Osteoblast (primary cell): ENCODE data around the gene CLK3. TPM values are rescaled to one million over a fixed set of nuclear protein-coding genes. Genes with fewer than 3 reads are reported as not detected.

Experiments
- DNase-seq: peaks from one replicate; pipeline ENCODE4 v3.0.0; 2011; ENCODE audit warnings: low spot score, mixed read lengths; ENCODE audit not compliant: insufficient read length; ENCODE audit errors: missing footprints
- H2AFZ ChIP-seq: 2 replicates; pipeline ENCODE4 v1.6.0; 2011; ENCODE audit warnings: mild to moderate bottlenecking, low read length
- H3K27ac ChIP-seq: 2 replicates; pipeline ENCODE4 v1.5.1; 2011; ENCODE audit warnings: mild to moderate bottlenecking, low read depth, low read length, moderate library complexity
- H3K27me3 ChIP-seq: 2 replicates; pipeline ENCODE4 v1.6.0; 2012; ENCODE audit warnings: mild to moderate bottlenecking, control low read depth, inconsistent platforms, low read length, moderate library complexity; ENCODE audit not compliant: insufficient read depth
- H3K36me3 ChIP-seq: 2 replicates; pipeline ENCODE4 v1.5.1; 2011; ENCODE audit warnings: mild to moderate bottlenecking, low read length, control low read depth, moderate library complexity; ENCODE audit not compliant: insufficient read depth
- H3K4me1 ChIP-seq: 2 replicates; pipeline ENCODE4 v1.5.1; 2011; ENCODE audit warnings: mild to moderate bottlenecking, low read length, control low read depth, moderate library complexity; ENCODE audit not compliant: insufficient read depth
- H3K4me2 ChIP-seq: 2 replicates; pipeline ENCODE4 v1.6.0; 2011; ENCODE audit warnings: mild to moderate bottlenecking, low read length; ENCODE audit not compliant: insufficient read depth
- H3K4me3 ChIP-seq: fragments of 200-600 bp; sonication (generic); 3 replicates; pipeline ENCODE4 v1.5.1; 2012; ENCODE audit warnings: mild to moderate bottlenecking, low read length, inconsistent platforms; ENCODE audit not compliant: insufficient read depth
- H3K79me2 ChIP-seq: 2 replicates; pipeline ENCODE4 v1.6.0; 2012; ENCODE audit warnings: mild to moderate bottlenecking, low read length, control low read depth, inconsistent platforms; ENCODE audit not compliant: insufficient read depth
- H3K9me3 ChIP-seq: 2 replicates; pipeline ENCODE4 v1.5.1; 2011; ENCODE audit warnings: low read depth, low read length, control low read depth
- H4K20me1 ChIP-seq: 2 replicates; pipeline ENCODE4 v1.6.0; 2012; ENCODE audit warnings: mild to moderate bottlenecking, low read length, control low read depth; ENCODE audit not compliant: insufficient read depth
- total RNA-seq: library from RNA; depleted of rRNA; stranded (reverse); fragments of >200 nt; gene quantifications from 2 replicates; pipeline ENCODE4 v1.2.3, GENCODE V29; 2012
- TF ChIP-seq, protein P1 (sequence below): IDR thresholded peaks from 2 replicates; pipeline ENCODE4 v1.5.1; 2011; ENCODE audit warnings: mild to moderate bottlenecking, low read depth, low read length, moderate library complexity; ENCODE audit errors: extremely low read depth

The CLK3 gene
- total RNA-seq, 1 donor: 47.0 TPM

GRCh38 chr15:74624020-74624602, 8.5 kb downstream of the CLK3 start:
- H4K20me1 ChIP-seq: peaks cover 74% of the 10 kb centered on the region

GRCh38 chr15:74625693-74626092, 10.1 kb downstream of the CLK3 start:
- no peak overlapping the region for H3K27ac ChIP-seq
- no peak overlapping the region for H3K4me2 ChIP-seq
- peaks cover 5% of the 10 kb centered on the region for H3K4me1 ChIP-seq
- TF ChIP-seq, protein P1, sequence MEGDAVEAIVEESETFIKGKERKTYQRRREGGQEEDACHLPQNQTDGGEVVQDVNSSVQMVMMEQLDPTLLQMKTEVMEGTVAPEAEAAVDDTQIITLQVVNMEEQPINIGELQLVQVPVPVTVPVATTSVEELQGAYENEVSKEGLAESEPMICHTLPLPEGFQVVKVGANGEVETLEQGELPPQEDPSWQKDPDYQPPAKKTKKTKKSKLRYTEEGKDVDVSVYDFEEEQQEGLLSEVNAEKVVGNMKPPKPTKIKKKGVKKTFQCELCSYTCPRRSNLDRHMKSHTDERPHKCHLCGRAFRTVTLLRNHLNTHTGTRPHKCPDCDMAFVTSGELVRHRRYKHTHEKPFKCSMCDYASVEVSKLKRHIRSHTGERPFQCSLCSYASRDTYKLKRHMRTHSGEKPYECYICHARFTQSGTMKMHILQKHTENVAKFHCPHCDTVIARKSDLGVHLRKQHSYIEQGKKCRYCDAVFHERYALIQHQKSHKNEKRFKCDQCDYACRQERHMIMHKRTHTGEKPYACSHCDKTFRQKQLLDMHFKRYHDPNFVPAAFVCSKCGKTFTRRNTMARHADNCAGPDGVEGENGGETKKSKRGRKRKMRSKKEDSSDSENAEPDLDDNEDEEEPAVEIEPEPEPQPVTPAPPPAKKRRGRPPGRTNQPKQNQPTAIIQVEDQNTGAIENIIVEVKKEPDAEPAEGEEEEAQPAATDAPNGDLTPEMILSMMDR: no peak
- H3K36me3 ChIP-seq: peaks cover 96% of the 10 kb centered on the region
- peaks cover 43% of the 10 kb centered on the region for H3K79me2 ChIP-seq
- DNase-seq: no peak
- no peaks in the 10 kb centered on the region for H3K9me3 ChIP-seq
- H4K20me1 ChIP-seq: peaks cover 68% of the 10 kb centered on the region
- H3K27me3 ChIP-seq: no peaks in the 10 kb centered on the region
- H2AFZ ChIP-seq: no peak overlapping the region
- no peak overlapping the region for H3K4me3 ChIP-seq

More at GRCh38 chr15:74624020-74624602, 8.5 kb downstream of the CLK3 start:
- Histone ChIP-seq H3K4me2 (no peak overlapping the region), H3K27ac (no peak overlapping the region), H2AFZ (no peak overlapping the region), H3K36me3 (peaks cover 100% of the 10 kb centered on the region), H3K27me3 (no peaks in the 10 kb centered on the region), H3K79me2 (peaks cover 59% of the 10 kb centered on the region), H3K4me3 (no peak overlapping the region), H3K9me3 (no peaks in the 10 kb centered on the region), H3K4me1 (no peaks in the 10 kb centered on the region)
- TF ChIP-seq, protein P1: no peak
- no peak for DNase-seq

DNA sequence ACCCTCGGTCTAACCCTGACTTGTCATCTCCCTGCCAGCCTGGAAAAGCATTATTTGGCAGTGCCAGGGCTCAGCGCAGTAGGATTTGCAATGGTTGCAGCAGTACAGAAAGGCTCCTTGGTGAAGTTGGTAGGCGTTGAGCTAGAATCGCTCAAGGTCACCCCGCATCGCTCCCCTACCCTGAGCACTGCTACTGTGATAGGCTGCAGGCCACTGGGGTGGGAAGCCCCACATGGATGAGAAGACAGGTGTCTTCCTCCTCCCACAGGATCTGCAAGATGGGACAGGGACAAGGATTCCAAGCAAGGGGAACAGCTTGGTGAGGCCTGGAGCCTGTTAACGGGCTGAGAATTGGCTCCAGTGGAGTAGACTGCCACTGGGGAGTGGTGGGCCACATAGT, 10.7 kb downstream of the CLK3 start:
- H4K20me1 ChIP-seq: peaks cover 67% of the 10 kb centered on the region

More for the DNA sequence above, 10.7 kb downstream of the CLK3 start:
- Histone ChIP-seq H3K4me2 (no peak overlapping the region), H3K4me3 (no peak overlapping the region), H3K4me1 (peaks cover 5% of the 10 kb centered on the region), H3K79me2 (peaks cover 39% of the 10 kb centered on the region), H3K27ac (no peak overlapping the region), H3K27me3 (no peaks in the 10 kb centered on the region), H2AFZ (no peak overlapping the region), H3K9me3 (no peaks in the 10 kb centered on the region), H3K36me3 (peaks cover 94% of the 10 kb centered on the region)
- TF ChIP-seq, protein P1: no peak
- no peak for DNase-seq
